B cell (primary cell): Measurements from ENCODE around the gene KCNA10. TPM values are rescaled to one million over a fixed set of nuclear protein-coding genes. Genes with fewer than 3 reads are reported as not detected.

Experiments
- ATAC-seq: fragments of 200-7000 bp; cut with Tn5 transposase; one replicate; pipeline ENCODE4 v1.10.0; 2021; ENCODE audit warnings: low read depth, mild to moderate bottlenecking, moderate number of reproducible peaks, moderate library complexity
- CTCF ChIA-PET: fragments of 350-600 bp; sonication (Branson Sonifier 250); formaldehyde crosslinking; loops from one replicate; lab custom pipeline; 2021; ENCODE audit warnings: antibody characterized with exemption, inconsistent platforms; lab: Charles Lee
- POLR2A ChIA-PET: fragments of 350-600 bp; sonication (Branson Sonifier 250); formaldehyde crosslinking; loops from one replicate; lab custom pipeline; 2021; ENCODE audit warnings: antibody characterized with exemption; lab: Charles Lee
- DNase-seq: peaks from one replicate; pipeline ENCODE4 v3.0.0; 2013
- H2AFZ ChIP-seq: 2 replicates; pipeline ENCODE4 v1.6.1; 2012; ENCODE audit warnings: mild to moderate bottlenecking, low read depth, low read length; ENCODE audit not compliant: insufficient read depth, poor library complexity, severe bottlenecking
- H3K27ac ChIP-seq, 2 donors: 1 replicate in 1 of 2; 2 replicates in 1 of 2; pipeline ENCODE4 v1.5.1; 2012 to 2013; ENCODE audit warnings: low read length in 2 of 2, mild to moderate bottlenecking in 2 of 2, moderate library complexity in 1 of 2
- H3K27me3 ChIP-seq, 4 experiments: fragments of 200-600 bp in 1 of 4; sonication (generic) in 1 of 4; replicated peaks in 1 of 4; 1 replicate in 2 of 4; 2 replicates in 2 of 4; pipeline versions ENCODE4 v1.6.1 to v1.7.0; 2013 to 2016; ENCODE audit warnings: low read length in 3 of 4, mild to moderate bottlenecking in 2 of 4, mixed read lengths in 1 of 4, moderate library complexity in 1 of 4; ENCODE audit not compliant: insufficient read depth in 4 of 4, control insufficient read depth in 3 of 4; ENCODE audit errors: control extremely low read depth in 1 of 4
- H3K36me3 ChIP-seq, 2 experiments: replicated peaks in 1 of 2; 1 replicate in 1 of 2; 2 replicates in 1 of 2; pipeline versions ENCODE4 v1.6.1 to v1.7.1; 2013; ENCODE audit warnings: low read length in 1 of 2; ENCODE audit not compliant: insufficient read depth in 2 of 2, control insufficient read depth in 1 of 2; ENCODE audit errors: control extremely low read depth in 1 of 2, extremely low read depth in 1 of 2
- H3K4me1 ChIP-seq, 2 donors: fragments of 200-600 bp in 1 of 2; sonication (generic) in 1 of 2; 1 replicate in 1 of 2; 2 replicates in 1 of 2; pipeline versions ENCODE4 v1.5.1 to v1.6.1; 2013 to 2017; ENCODE audit warnings: low read length in 2 of 2; ENCODE audit not compliant: control insufficient read depth in 2 of 2, insufficient read depth in 2 of 2
- H3K4me2 ChIP-seq: replicated peaks from 2 replicates; pipeline ENCODE3; 2012; ENCODE audit warnings: mild to moderate bottlenecking, low read depth, low read length; ENCODE audit not compliant: poor library complexity, severe bottlenecking
- H3K4me3 ChIP-seq, 5 experiments: fragments of 200-600 bp in 1 of 5; sonication (generic) in 1 of 5; 1 replicate in 3 of 5; 2 replicates in 2 of 5; pipeline versions ENCODE4 v1.5.1 to v1.7.0; 2011 to 2016; ENCODE audit warnings: low read length in 4 of 5, mild to moderate bottlenecking in 4 of 5, low read depth in 2 of 5, control low read depth in 1 of 5, moderate library complexity in 1 of 5; ENCODE audit not compliant: insufficient read depth in 1 of 5; ENCODE audit errors: control extremely low read depth in 1 of 5, extremely low read depth in 1 of 5
- H3K79me2 ChIP-seq: fragments of 200-600 bp; sonication (generic); one replicate; pipeline ENCODE4 v1.6.0; 2016; ENCODE audit warnings: low read length; ENCODE audit not compliant: control insufficient read depth, insufficient read depth
- H3K9ac ChIP-seq: fragments of 200-600 bp; sonication (generic); 2 replicates; pipeline ENCODE4 v1.6.1; 2017; ENCODE audit warnings: mild to moderate bottlenecking, low read length, moderate library complexity
- H3K9me3 ChIP-seq, 3 donors: one replicate each; pipeline versions ENCODE4 v1.6.1 to v1.7.1; 2013; ENCODE audit warnings: low read length in 2 of 3; ENCODE audit not compliant: control insufficient read depth in 2 of 3, insufficient read depth in 1 of 3; ENCODE audit errors: control extremely low read depth in 1 of 3
- H4K20me1 ChIP-seq: 2 replicates; pipeline ENCODE4 v1.6.0; 2012; ENCODE audit warnings: mild to moderate bottlenecking, low read length; ENCODE audit not compliant: insufficient read depth, control insufficient read depth, poor library complexity, severe bottlenecking
- H3K27ac Mint-ChIP-seq: one replicate; pipeline ENCODE4 v1.8.0; 2021; ENCODE audit warnings: mixed read lengths
- H3K27me3 Mint-ChIP-seq: one replicate; pipeline ENCODE4 v1.8.0; 2021; ENCODE audit warnings: mixed read lengths
- H3K4me1 Mint-ChIP-seq: one replicate; pipeline ENCODE4 v1.8.0; 2021; ENCODE audit warnings: mixed read lengths
- H3K4me3 Mint-ChIP-seq: one replicate; pipeline ENCODE4 v1.8.0; 2021; ENCODE audit warnings: mixed read lengths
- H3K9me3 Mint-ChIP-seq: one replicate; pipeline ENCODE4 v1.8.0; 2022; ENCODE audit warnings: mixed read lengths; ENCODE audit not compliant: insufficient read depth
- EZH2 ChIP-seq: IDR thresholded peaks from 2 replicates; pipeline ENCODE4 v1.6.1; 2012; ENCODE audit warnings: borderline replicate concordance, low read depth, mild to moderate bottlenecking, moderate library complexity, low read length; ENCODE audit not compliant: insufficient read depth, poor library complexity, severe bottlenecking
- WGBS: methylation state at CpG from one replicate; pipeline ENCODE4 v1.1.5; 2013; ENCODE audit warnings: missing lambda C conversion rate; ENCODE audit not compliant: insufficient coverage; 5-methylcytosine and 5-hydroxymethylcytosine counted together
- intact Hi-C: fragments of 100-400 bp; cut with micrococcal nuclease; formaldehyde crosslinking; loops from one replicate; pipeline ENCODE4 v1.10.0; 2022
- polyA plus RNA-seq: library from polyadenylated mRNA; depleted of rRNA; stranded (reverse); fragments of >200 nt; gene quantifications from 2 replicates; pipeline ENCODE4 v1.2.3, GENCODE V29; 2012
- total RNA-seq, 2 donors: library from RNA; stranded (reverse); fragments of 120-200 nt in 1 of 2; gene quantifications; 1 replicate in 1 of 2; 2 replicates in 1 of 2; pipeline versions ENCODE4 v1.2.3 to v1.2.4, GENCODE V29; 2013 to 2022
- TF ChIP-seq, protein P1 (sequence below): fragments of 200-600 bp; IDR thresholded peaks from one replicate; pipeline ENCODE4 v1.8.0; 2022; ENCODE audit warnings: antibody characterized with exemption, mild to moderate bottlenecking

KCNA10 gene
- total and polyA plus RNA-seq, 2 donors (not counting 1 experiment from before 2014, with no cell fraction given): not detected

DNA sequence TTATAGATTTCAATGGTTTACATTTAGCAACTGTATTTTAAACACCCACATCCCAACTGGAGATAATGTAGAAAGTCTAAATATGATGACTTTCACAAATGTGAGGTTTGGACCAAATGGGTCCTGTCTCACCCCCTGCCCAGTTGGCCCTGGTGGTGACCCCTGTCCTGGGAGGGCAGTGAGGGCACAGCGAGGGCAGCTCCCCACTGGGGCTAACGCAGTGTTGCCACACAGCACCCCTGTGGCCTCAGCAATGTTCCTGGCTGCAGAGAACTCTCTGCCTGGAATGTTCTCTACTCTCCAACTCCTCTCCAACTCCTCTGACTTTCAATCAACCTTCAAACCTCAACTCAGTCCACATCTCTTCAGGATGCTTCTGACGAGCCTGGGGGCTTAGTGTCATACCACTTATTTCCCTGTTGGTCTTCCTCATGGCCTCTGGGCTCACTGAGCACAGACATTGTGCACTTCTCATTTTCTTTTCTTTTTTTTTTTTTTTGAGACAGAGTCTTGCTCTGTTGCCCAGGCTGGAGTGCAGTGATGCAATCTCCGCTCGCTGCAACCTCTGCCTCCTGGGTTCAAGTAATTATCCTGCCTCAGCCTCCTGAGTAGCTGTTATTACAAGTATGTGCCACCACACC is 25.8 kb downstream of the KCNA10 start:
- no peaks in the 10 kb centered on the region for H3K4me1 Mint-ChIP-seq
- no peaks in the 10 kb centered on the region for H3K27me3 ChIP-seq
- no peak overlapping the region for H3K9ac ChIP-seq
- H3K4me3 Mint-ChIP-seq: no peak overlapping the region
- no peaks in the 10 kb centered on the region for H3K79me2 ChIP-seq
- WGBS: 81% methylated on average over 3 of the region's 5 CpGs
- H3K4me1 ChIP-seq: no peaks in the 10 kb centered on the region
- no peaks in the 10 kb centered on the region for H3K36me3 ChIP-seq
- no peak overlapping the region for H3K27ac Mint-ChIP-seq
- DNase-seq: no peak
- H3K27ac ChIP-seq: no peak overlapping the region
- no peaks in the 10 kb centered on the region for H3K9me3 Mint-ChIP-seq
- H3K4me3 ChIP-seq: no peak overlapping the region
- no peak for TF ChIP-seq EZH2
- TF ChIP-seq, protein P1, sequence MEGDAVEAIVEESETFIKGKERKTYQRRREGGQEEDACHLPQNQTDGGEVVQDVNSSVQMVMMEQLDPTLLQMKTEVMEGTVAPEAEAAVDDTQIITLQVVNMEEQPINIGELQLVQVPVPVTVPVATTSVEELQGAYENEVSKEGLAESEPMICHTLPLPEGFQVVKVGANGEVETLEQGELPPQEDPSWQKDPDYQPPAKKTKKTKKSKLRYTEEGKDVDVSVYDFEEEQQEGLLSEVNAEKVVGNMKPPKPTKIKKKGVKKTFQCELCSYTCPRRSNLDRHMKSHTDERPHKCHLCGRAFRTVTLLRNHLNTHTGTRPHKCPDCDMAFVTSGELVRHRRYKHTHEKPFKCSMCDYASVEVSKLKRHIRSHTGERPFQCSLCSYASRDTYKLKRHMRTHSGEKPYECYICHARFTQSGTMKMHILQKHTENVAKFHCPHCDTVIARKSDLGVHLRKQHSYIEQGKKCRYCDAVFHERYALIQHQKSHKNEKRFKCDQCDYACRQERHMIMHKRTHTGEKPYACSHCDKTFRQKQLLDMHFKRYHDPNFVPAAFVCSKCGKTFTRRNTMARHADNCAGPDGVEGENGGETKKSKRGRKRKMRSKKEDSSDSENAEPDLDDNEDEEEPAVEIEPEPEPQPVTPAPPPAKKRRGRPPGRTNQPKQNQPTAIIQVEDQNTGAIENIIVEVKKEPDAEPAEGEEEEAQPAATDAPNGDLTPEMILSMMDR: no peak
- POLR2A ChIA-PET: no interaction called here
- CTCF ChIA-PET: interaction anchor here (1.5 to 14.1 kb wide), 2 partner anchors 29 to 291 kb away, joined by 3 to 531 read pairs; partner anchors contain the start of gene KCNC4
- H3K4me2 ChIP-seq: no peak overlapping the region
- H3K9me3 ChIP-seq: no peaks in the 10 kb centered on the region
- ATAC-seq: no peak
- H2AFZ ChIP-seq: no peak overlapping the region
- no peaks in the 10 kb centered on the region for H3K27me3 Mint-ChIP-seq
- H4K20me1 ChIP-seq: no peaks in the 10 kb centered on the region
- intact Hi-C loops: no loop called here

DNA sequence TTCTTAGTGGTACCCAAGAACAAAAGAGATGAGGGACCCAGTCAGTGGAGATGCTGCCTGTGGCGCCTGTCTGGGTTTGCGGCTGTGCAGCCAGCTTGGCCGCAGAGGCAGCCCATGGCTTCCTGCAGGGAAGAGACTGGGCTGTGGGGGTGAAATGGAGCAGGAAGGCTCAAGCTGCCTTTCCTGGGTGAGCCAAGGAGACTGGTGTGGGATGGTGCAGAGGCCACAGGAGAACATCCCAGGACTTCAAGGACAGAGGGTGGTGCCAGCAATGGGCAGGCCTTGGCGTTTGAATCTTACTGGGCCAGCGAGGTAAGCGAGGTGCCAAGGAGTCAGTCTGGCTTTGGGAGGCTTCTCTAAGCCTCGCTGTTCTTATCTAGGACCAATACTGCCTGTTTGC is 26.4 kb downstream of the KCNA10 start:
- H3K4me3 ChIP-seq: no peak overlapping the region
- 92% methylated on average over 7 of the region's 7 CpGs for WGBS
- Mint-ChIP-seq H3K9me3 (no peaks in the 10 kb centered on the region), H3K4me1 (no peaks in the 10 kb centered on the region), H3K27me3 (no peaks in the 10 kb centered on the region), H3K4me3 (no peak overlapping the region), H3K27ac (no peak overlapping the region)
- ChIA-PET CTCF (interaction anchor here (14.1 kb wide), 1 partner anchor 291 kb away, joined by 531 read pairs; the partner anchor contains the start of gene KCNC4), POLR2A (no interaction called here)
- no peaks in the 10 kb centered on the region for H3K79me2 ChIP-seq
- no peak overlapping the region for H3K9ac ChIP-seq
- no peak overlapping the region for H2AFZ ChIP-seq
- H3K36me3 ChIP-seq: no peaks in the 10 kb centered on the region
- DNase-seq: no peak
- TF ChIP-seq, protein P1: no peak
- no peak for TF ChIP-seq EZH2
- H3K4me1 ChIP-seq: no peaks in the 10 kb centered on the region
- no peaks in the 10 kb centered on the region for H3K27me3 ChIP-seq
- H4K20me1 ChIP-seq: no peaks in the 10 kb centered on the region
- ATAC-seq: no peak
- intact Hi-C loops: no loop called here
- H3K9me3 ChIP-seq: no peaks in the 10 kb centered on the region
- no peak overlapping the region for H3K4me2 ChIP-seq
- no peak overlapping the region for H3K27ac ChIP-seq
